Liver (tissue), 3 donors: ENCODE results near the gene PROC.
"Not testable (repeated sequence)": the region's sequence is repeated elsewhere in the genome, so short reads cannot be mapped to it uniquely, and the experiment has no call there.

Source experiments
- EGR1 ChIP-seq, 2 donors: IDR thresholded peaks; 2 replicates each; pipeline ENCODE4 v1.6.1; 2016 to 2018; ENCODE audit warnings: antibody characterized with exemption in 2 of 2, low read depth in 2 of 2
- FOXA1 ChIP-seq: IDR thresholded peaks from 2 replicates; pipeline ENCODE4 v1.6.1; 2016; ENCODE audit warnings: antibody characterized with exemption
- GABPA ChIP-seq, 2 donors: IDR thresholded peaks in 1 of 2; conservative IDR thresholded peaks in 1 of 2; 2 replicates each; pipeline ENCODE4 v1.6.1; 2016; ENCODE audit warnings: antibody characterized with exemption in 2 of 2, mild to moderate bottlenecking in 1 of 2, moderate library complexity in 1 of 2
- HNF4G ChIP-seq: IDR thresholded peaks from 2 replicates; pipeline ENCODE4 v1.6.1; 2016; ENCODE audit warnings: antibody characterized with exemption
- JUND ChIP-seq, 2 donors: IDR thresholded peaks; 2 replicates each; pipeline ENCODE4 v1.6.1; 2016; ENCODE audit warnings: antibody characterized with exemption in 2 of 2
- RAD21 ChIP-seq, 2 donors: IDR thresholded peaks; 2 replicates each; pipeline ENCODE4 v1.6.1; 2016; ENCODE audit warnings: antibody characterized with exemption in 2 of 2, mild to moderate bottlenecking in 2 of 2
- SP1 ChIP-seq: IDR thresholded peaks from 2 replicates; pipeline ENCODE4 v1.6.1; 2018; ENCODE audit warnings: antibody characterized with exemption, mild to moderate bottlenecking
- TAF1 ChIP-seq: conservative IDR thresholded peaks from 2 replicates; pipeline ENCODE4 v1.6.1; 2016; ENCODE audit warnings: antibody characterized with exemption, mild to moderate bottlenecking
- YY1 ChIP-seq: IDR thresholded peaks from 2 replicates; pipeline ENCODE4 v1.6.1; 2016; ENCODE audit warnings: antibody characterized with exemption, mild to moderate bottlenecking
- TF ChIP-seq, protein P1 (sequence below): fragments of 150-350 bp; IDR thresholded peaks from 2 replicates; pipeline ENCODE4 v1.5.1; 2017; ENCODE audit warnings: improper control_type of control experiment, low read depth, low read length; ENCODE audit not compliant: missing input control
- TF ChIP-seq, protein P2 (sequence below): IDR thresholded peaks from 2 replicates; pipeline ENCODE4 v1.6.1; 2016; ENCODE audit warnings: antibody characterized with exemption, mild to moderate bottlenecking
- TF ChIP-seq, protein P3 (sequence below): IDR thresholded peaks from 2 replicates; pipeline ENCODE4 v1.6.1; 2016; ENCODE audit warnings: antibody characterized with exemption
- TF ChIP-seq, protein P4 (sequence below): IDR thresholded peaks from 2 replicates; pipeline ENCODE4 v1.6.1; 2016; ENCODE audit warnings: antibody characterized with exemption
- TF ChIP-seq, protein P5 (sequence below): IDR thresholded peaks from 2 replicates; pipeline ENCODE4 v1.6.1; 2016; ENCODE audit warnings: antibody characterized with exemption
- donor health status: healthy.
- donor health status: healthy.

DNA sequence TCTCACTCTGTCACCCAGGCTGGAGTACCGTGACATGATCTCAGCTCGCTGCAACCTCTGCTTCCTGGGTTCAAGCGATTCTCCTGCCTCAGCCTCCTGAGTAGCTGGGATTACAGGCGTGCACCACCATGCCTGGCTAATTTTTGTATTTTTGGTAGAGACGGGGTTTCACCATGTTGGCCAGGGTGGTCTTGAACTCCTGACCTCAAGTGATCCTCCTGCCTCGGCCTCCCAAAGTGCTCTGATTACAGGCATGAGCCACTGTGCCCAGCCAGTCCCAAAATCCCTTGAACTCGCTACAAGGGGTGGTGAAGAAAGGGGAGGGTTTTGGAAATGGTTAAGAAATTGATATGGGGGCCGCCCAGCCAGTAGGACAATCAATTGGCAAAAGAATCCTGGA is 34.2 kb downstream of the PROC start:
- TF ChIP-seq, protein P1, sequence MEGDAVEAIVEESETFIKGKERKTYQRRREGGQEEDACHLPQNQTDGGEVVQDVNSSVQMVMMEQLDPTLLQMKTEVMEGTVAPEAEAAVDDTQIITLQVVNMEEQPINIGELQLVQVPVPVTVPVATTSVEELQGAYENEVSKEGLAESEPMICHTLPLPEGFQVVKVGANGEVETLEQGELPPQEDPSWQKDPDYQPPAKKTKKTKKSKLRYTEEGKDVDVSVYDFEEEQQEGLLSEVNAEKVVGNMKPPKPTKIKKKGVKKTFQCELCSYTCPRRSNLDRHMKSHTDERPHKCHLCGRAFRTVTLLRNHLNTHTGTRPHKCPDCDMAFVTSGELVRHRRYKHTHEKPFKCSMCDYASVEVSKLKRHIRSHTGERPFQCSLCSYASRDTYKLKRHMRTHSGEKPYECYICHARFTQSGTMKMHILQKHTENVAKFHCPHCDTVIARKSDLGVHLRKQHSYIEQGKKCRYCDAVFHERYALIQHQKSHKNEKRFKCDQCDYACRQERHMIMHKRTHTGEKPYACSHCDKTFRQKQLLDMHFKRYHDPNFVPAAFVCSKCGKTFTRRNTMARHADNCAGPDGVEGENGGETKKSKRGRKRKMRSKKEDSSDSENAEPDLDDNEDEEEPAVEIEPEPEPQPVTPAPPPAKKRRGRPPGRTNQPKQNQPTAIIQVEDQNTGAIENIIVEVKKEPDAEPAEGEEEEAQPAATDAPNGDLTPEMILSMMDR = not testable (repeated sequence)
- TF ChIP-seq, protein P2, sequence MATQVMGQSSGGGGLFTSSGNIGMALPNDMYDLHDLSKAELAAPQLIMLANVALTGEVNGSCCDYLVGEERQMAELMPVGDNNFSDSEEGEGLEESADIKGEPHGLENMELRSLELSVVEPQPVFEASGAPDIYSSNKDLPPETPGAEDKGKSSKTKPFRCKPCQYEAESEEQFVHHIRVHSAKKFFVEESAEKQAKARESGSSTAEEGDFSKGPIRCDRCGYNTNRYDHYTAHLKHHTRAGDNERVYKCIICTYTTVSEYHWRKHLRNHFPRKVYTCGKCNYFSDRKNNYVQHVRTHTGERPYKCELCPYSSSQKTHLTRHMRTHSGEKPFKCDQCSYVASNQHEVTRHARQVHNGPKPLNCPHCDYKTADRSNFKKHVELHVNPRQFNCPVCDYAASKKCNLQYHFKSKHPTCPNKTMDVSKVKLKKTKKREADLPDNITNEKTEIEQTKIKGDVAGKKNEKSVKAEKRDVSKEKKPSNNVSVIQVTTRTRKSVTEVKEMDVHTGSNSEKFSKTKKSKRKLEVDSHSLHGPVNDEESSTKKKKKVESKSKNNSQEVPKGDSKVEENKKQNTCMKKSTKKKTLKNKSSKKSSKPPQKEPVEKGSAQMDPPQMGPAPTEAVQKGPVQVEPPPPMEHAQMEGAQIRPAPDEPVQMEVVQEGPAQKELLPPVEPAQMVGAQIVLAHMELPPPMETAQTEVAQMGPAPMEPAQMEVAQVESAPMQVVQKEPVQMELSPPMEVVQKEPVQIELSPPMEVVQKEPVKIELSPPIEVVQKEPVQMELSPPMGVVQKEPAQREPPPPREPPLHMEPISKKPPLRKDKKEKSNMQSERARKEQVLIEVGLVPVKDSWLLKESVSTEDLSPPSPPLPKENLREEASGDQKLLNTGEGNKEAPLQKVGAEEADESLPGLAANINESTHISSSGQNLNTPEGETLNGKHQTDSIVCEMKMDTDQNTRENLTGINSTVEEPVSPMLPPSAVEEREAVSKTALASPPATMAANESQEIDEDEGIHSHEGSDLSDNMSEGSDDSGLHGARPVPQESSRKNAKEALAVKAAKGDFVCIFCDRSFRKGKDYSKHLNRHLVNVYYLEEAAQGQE = not testable (repeated sequence)
- TF ChIP-seq, protein P3, sequence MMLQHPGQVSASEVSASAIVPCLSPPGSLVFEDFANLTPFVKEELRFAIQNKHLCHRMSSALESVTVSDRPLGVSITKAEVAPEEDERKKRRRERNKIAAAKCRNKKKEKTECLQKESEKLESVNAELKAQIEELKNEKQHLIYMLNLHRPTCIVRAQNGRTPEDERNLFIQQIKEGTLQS = not testable (repeated sequence)
- not testable (repeated sequence) for TF ChIP-seq YY1; SP1; GABPA (IDR thresholded peaks at IDR 0.05 in 1 of 2, conservative IDR thresholded peaks at IDR 0.05 in 1 of 2); RAD21 (IDR thresholded peaks at IDR 0.05); TAF1; HNF4G; EGR1 (IDR thresholded peaks at IDR 0.05; ENCODE audit: low read depth in 2 of 2); FOXA1; JUND (IDR thresholded peaks at IDR 0.05)
- TF ChIP-seq, protein P4, sequence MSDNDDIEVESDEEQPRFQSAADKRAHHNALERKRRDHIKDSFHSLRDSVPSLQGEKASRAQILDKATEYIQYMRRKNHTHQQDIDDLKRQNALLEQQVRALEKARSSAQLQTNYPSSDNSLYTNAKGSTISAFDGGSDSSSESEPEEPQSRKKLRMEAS = not testable (repeated sequence)
- TF ChIP-seq, protein P5, sequence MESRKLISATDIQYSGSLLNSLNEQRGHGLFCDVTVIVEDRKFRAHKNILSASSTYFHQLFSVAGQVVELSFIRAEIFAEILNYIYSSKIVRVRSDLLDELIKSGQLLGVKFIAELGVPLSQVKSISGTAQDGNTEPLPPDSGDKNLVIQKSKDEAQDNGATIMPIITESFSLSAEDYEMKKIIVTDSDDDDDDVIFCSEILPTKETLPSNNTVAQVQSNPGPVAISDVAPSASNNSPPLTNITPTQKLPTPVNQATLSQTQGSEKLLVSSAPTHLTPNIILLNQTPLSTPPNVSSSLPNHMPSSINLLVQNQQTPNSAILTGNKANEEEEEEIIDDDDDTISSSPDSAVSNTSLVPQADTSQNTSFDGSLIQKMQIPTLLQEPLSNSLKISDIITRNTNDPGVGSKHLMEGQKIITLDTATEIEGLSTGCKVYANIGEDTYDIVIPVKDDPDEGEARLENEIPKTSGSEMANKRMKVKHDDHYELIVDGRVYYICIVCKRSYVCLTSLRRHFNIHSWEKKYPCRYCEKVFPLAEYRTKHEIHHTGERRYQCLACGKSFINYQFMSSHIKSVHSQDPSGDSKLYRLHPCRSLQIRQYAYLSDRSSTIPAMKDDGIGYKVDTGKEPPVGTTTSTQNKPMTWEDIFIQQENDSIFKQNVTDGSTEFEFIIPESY = not testable (repeated sequence)
